SK-N-SH treated with all-trans-retinoic acid at 6 μM for 48 hours (cell line): ENCODE data around the gene ZFP69.

ENCODE experiments used
- ATAC-seq: fragments of 200-7000 bp; cut with Tn5 transposase; 3 replicates; pipeline ENCODE4 v1.9.1; 2020; ENCODE audit warnings: mild to moderate bottlenecking, moderate library complexity
- BACH2 ChIP-seq: fragments of 250-450 bp; sonication (Bioruptor Pico); IDR thresholded peaks from 2 replicates; pipeline ENCODE4 v1.9.0; 2021; ENCODE audit warnings: mild to moderate bottlenecking, borderline replicate concordance
- CREB5 ChIP-seq: fragments of 250-450 bp; sonication (Bioruptor Pico); IDR thresholded peaks from 2 replicates; pipeline ENCODE4 v1.5.1; 2020; ENCODE audit warnings: low read depth, mild to moderate bottlenecking, moderate library complexity
- CSDC2 ChIP-seq: fragments of 250-450 bp; sonication (Bioruptor Pico); IDR thresholded peaks from 2 replicates; pipeline ENCODE4 v1.5.0; 2020; ENCODE audit warnings: mild to moderate bottlenecking, moderate library complexity
- CSRNP3 ChIP-seq: fragments of 250-450 bp; sonication (Bioruptor Pico); IDR thresholded peaks from 2 replicates; pipeline ENCODE4 v1.5.1; 2021; ENCODE audit warnings: mild to moderate bottlenecking, moderate library complexity
- ESRRG ChIP-seq: fragments of 250-450 bp; sonication (Bioruptor Pico); IDR thresholded peaks from 2 replicates; pipeline ENCODE4 v1.6.1; 2021; ENCODE audit warnings: mild to moderate bottlenecking
- ISL1 ChIP-seq: fragments of 250-450 bp; sonication (Bioruptor Pico); IDR thresholded peaks from 2 replicates; pipeline ENCODE4 v2.1.2; 2022; ENCODE audit warnings: mild to moderate bottlenecking, moderate library complexity
- OSR1 ChIP-seq: fragments of 250-450 bp; sonication (Bioruptor Pico); IDR thresholded peaks from 2 replicates; pipeline ENCODE4 v1.8.0; 2022; ENCODE audit warnings: moderate library complexity, mild to moderate bottlenecking, inconsistent platforms
- POU6F1 ChIP-seq: fragments of 250-450 bp; sonication (Bioruptor Pico); IDR thresholded peaks from 2 replicates; pipeline ENCODE4 v1.8.0; 2021; ENCODE audit warnings: low read depth, mild to moderate bottlenecking, moderate library complexity, borderline replicate concordance
- PPARA ChIP-seq: fragments of 250-450 bp; sonication (Bioruptor Pico); IDR thresholded peaks from 2 replicates; pipeline ENCODE4 v1.5.0; 2020; ENCODE audit warnings: mild to moderate bottlenecking, borderline replicate concordance
- RARB ChIP-seq: fragments of 250-450 bp; sonication (Bioruptor Pico); IDR thresholded peaks from 2 replicates; pipeline ENCODE4 v1.8.0; 2021; ENCODE audit warnings: mild to moderate bottlenecking, moderate library complexity
- TSHZ2 ChIP-seq: fragments of 250-450 bp; sonication (Bioruptor Pico); IDR thresholded peaks from 2 replicates; pipeline ENCODE4 v1.5.0; 2020; ENCODE audit warnings: mild to moderate bottlenecking, moderate library complexity
- ZC3H10 ChIP-seq: fragments of 250-450 bp; sonication (Bioruptor Pico); IDR thresholded peaks from 2 replicates; pipeline ENCODE4 v1.5.1; 2021; ENCODE audit warnings: mild to moderate bottlenecking, moderate library complexity
- ZFP3 ChIP-seq: fragments of 250-450 bp; sonication (Bioruptor Pico); IDR thresholded peaks from 2 replicates; pipeline ENCODE4 v1.5.0; 2020; ENCODE audit warnings: mild to moderate bottlenecking, moderate library complexity
- ZNF70 ChIP-seq: fragments of 450-650 bp; formaldehyde crosslinking; IDR thresholded peaks from 2 replicates; pipeline ENCODE4 v1.5.0; 2020; ENCODE audit warnings: mild to moderate bottlenecking, moderate library complexity
- TF ChIP-seq, protein P1 (sequence below): fragments of 250-450 bp; sonication (Bioruptor Pico); IDR thresholded peaks from 2 replicates; pipeline ENCODE4 v1.8.0; 2020; ENCODE audit warnings: mild to moderate bottlenecking, moderate library complexity, borderline replicate concordance

Gene ZFP69

DNA sequence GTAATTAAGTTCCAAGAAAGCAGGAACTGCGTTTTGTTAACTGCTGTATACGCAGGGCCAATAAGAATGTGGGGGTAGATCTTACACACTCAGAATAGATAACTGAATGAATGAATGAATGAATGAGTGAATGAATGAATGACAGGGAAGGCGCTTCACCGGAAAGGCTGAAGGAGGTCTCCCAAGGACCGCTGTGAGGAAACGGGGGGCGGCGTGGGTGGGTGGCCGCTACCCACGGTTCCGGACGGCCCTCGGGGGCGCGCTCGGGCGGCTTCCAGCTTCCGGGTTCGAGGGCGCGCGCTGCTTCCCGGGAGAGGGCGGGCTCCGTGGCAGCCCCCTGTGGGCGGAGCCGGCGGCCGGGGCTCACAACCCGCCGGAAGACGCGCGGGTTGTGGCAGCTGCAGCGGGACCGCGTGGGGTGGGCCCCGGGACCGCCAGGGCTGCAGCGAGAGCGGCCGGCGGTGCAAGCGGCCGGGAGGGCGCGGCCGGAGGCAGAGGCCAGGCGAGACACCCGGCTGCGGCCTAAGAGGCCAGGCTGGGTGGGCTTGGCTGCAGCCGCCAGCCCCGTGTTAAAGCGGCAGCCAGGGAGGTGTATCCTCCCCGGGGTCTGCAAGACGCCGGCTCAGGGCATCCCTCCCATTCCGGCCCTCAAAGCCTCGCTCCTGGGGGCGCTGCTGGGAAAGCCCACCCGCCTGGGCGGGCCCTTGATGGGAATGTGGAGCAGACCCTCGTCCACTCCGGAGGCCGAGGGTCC lies at the start of gene ZFP69:
TSS of gene ZFP69 (plus strand) at position 367 of the 754 bp plus-strand sequence. CDS start 2,072 bp downstream, outside the sequence.
- TF ChIP-seq CSDC2 (CRISPR knock-in tag): no peak
- TF ChIP-seq, protein P1, sequence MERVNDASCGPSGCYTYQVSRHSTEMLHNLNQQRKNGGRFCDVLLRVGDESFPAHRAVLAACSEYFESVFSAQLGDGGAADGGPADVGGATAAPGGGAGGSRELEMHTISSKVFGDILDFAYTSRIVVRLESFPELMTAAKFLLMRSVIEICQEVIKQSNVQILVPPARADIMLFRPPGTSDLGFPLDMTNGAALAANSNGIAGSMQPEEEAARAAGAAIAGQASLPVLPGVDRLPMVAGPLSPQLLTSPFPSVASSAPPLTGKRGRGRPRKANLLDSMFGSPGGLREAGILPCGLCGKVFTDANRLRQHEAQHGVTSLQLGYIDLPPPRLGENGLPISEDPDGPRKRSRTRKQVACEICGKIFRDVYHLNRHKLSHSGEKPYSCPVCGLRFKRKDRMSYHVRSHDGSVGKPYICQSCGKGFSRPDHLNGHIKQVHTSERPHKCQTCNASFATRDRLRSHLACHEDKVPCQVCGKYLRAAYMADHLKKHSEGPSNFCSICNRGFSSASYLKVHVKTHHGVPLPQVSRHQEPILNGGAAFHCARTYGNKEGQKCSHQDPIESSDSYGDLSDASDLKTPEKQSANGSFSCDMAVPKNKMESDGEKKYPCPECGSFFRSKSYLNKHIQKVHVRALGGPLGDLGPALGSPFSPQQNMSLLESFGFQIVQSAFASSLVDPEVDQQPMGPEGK: no peak
- TF ChIP-seq TSHZ2 (CRISPR knock-in tag): peak; percentile 44; the same call in 1 of the 2 replicates
- no peak for TF ChIP-seq CSRNP3
- no peak for TF ChIP-seq PPARA (CRISPR knock-in tag)
- peak; percentile 90 for ATAC-seq

DNA sequence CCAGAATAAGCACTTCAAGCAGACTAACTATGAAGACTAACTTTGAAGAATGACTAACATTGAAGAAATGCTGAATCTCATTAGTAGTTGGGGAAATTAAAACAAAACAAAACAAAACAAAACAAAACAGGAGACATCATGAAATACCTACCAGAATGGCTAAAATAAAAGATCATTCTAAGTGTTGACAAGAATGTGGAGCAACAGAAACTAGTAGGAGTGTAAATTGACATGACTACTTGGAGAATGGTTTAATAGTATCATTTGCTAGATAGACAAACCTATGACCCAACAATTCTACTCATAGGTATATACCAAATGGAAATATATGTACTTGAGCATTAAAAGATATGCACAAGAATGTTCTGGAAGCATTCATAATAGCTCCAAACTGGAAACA lies 45.7 kb upstream of the ZFP69 start:
- TF ChIP-seq ZFP3 (CRISPR knock-in tag) (no peak), BACH2 (CRISPR knock-in tag) (no peak), CREB5 (CRISPR knock-in tag) (no peak), RARB (no peak), TSHZ2 (CRISPR knock-in tag) (no peak), OSR1 (CRISPR knock-in tag) (no peak), POU6F1 (CRISPR knock-in tag) (no peak), CSRNP3 (no peak)
- no peak for ATAC-seq

GRCh38 chr1:40432644-40433390 lies 44.3 kb upstream of the ZFP69 start:
- no peak for ATAC-seq
- TF ChIP-seq ESRRG: no peak
- TF ChIP-seq ZC3H10 (CRISPR knock-in tag): no peak
- TF ChIP-seq, protein P1: no peak
- TF ChIP-seq ZNF70 (CRISPR knock-in tag): no peak
- TF ChIP-seq CSRNP3: no peak
- TF ChIP-seq ISL1 (CRISPR knock-in tag): no peak
- no peak for TF ChIP-seq CREB5 (CRISPR knock-in tag)
- TF ChIP-seq OSR1 (CRISPR knock-in tag): no peak
